ENCODE measurements around the gene COX7B. TPM values are rescaled to one million over a fixed set of nuclear protein-coding genes. Genes with fewer than 3 reads are reported as not detected.
A peak's percentile ranks its signal among the peaks of the same experiment; 100 is the strongest.

The COX7B gene
- total and polyA plus RNA-seq, 10 of the 15 experiments (the other 5 are each of a cell fraction or from before 2014, with no cell fraction given), result 331 to 2,070 (median 987) TPM

DNA sequence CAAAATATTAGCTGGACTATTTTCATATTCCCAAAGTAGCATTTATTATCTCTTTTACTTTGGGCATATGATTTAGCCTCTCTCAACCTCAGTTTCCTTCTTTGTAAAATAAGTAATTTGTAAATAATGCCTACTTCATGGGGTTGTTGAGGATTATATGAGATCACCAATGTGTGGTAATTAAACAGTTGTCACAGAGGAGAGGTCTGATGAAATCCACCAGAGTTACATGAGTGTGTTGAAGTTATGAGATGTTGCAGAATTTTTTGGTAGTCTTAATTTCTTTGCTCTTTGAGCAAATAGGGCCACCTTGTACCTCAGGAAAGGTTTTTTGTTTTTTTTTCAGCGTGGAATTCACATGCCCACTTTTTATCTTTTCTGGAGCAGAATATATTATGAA, 1.4 kb downstream of the COX7B start:
- POLR2A ChIA-PET, result interaction anchor here (1.0 to 2.4 kb wide), 6 partner anchors 9 to 173 kb away, joined by 3 to 11 read pairs (median 4); partner anchors contain the start of gene ATP7A
- RAD21 ChIA-PET (ENCODE audit: unreplicated experiment), result interaction anchor here (1.0 to 2.9 kb wide), 3 partner anchors 9 to 128 kb away, joined by 6 to 31 read pairs (median 11); partner anchors contain the start of gene ATP7A
- Histone ChIP-seq H3K27me3 (replicated peaks in 1 of 2; ENCODE audit: control insufficient read depth in 2 of 2, insufficient read depth in 2 of 2, low read length in 1 of 2) (no peaks in the 10 kb centered on the region), H3K9ac (ENCODE audit: control insufficient read depth, insufficient read depth, low read length) (peak overlapping the region; percentile 77), H3K79me2 (ENCODE audit: control insufficient read depth, insufficient read depth, low read length) (peaks cover 34% of the 10 kb centered on the region), H3K4me2 (ENCODE audit: control insufficient read depth, insufficient read depth) (peak overlapping the region; percentile 54), H3K36me3 (ENCODE audit: control insufficient read depth in 2 of 2, insufficient read depth in 2 of 2, low read length in 1 of 2) (no peaks in the 10 kb centered on the region; a peak in 1 of 4 replicates), H4K20me1 (ENCODE audit: control insufficient read depth, insufficient read depth) (no peaks in the 10 kb centered on the region), H3K9me3 (replicated peaks; ENCODE audit: control insufficient read depth, insufficient read depth, low read length) (no peaks in the 10 kb centered on the region; the same call in 2 of the 3 replicates), H3K4me1 (ENCODE audit: control insufficient read depth, insufficient read depth, low read length) (no peaks in the 10 kb centered on the region), H2AFZ (ENCODE audit: control insufficient read depth, low read depth, low read length) (no peak overlapping the region), H3K4me3 (peak overlapping the region; percentile 80), H3K27ac (ENCODE audit: control insufficient read depth, insufficient read depth) (peak overlapping the region; percentile 75; the same call in 1 of the 2 replicates)
- CTCF ChIA-PET, result interaction anchor here (0.6 to 3.8 kb wide), 4 partner anchors 8 to 124 kb away, joined by 3 to 30 read pairs (median 22); partner anchors contain the start of gene ATP7A
- in situ Hi-C loops (cut with MboI) (loop anchor here (10.0 kb wide), 1 partner anchor 124 kb away; no protein-coding TSS in a partner anchor), intact Hi-C loops (cut with micrococcal nuclease; ENCODE audit: unreplicated experiment) (no loop called here)
- DNase-seq (ENCODE audit: low read depth, low spot score) (no peak), ATAC-seq (no peak), FAIRE-seq (no peak)
- BruUV-seq (replicated peaks), result no TSS peak
- TF ChIP-seq, protein P1, sequence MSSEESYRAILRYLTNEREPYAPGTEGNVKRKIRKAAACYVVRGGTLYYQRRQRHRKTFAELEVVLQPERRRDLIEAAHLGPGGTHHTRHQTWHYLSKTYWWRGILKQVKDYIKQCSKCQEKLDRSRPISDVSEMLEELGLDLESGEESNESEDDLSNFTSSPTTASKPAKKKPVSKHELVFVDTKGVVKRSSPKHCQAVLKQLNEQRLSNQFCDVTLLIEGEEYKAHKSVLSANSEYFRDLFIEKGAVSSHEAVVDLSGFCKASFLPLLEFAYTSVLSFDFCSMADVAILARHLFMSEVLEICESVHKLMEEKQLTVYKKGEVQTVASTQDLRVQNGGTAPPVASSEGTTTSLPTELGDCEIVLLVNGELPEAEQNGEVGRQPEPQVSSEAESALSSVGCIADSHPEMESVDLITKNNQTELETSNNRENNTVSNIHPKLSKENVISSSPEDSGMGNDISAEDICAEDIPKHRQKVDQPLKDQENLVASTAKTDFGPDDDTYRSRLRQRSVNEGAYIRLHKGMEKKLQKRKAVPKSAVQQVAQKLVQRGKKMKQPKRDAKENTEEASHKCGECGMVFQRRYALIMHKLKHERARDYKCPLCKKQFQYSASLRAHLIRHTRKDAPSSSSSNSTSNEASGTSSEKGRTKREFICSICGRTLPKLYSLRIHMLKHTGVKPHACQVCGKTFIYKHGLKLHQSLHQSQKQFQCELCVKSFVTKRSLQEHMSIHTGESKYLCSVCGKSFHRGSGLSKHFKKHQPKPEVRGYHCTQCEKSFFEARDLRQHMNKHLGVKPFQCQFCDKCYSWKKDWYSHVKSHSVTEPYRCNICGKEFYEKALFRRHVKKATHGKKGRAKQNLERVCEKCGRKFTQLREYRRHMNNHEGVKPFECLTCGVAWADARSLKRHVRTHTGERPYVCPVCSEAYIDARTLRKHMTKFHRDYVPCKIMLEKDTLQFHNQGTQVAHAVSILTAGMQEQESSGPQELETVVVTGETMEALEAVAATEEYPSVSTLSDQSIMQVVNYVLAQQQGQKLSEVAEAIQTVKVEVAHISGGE (CRISPR knock-in tag; IDR thresholded peaks at IDR 0.05), result no peak
- TF ChIP-seq EP300 (IDR thresholded peaks at IDR 0.05; ENCODE audit: borderline replicate concordance in 1 of 2, control insufficient read depth in 1 of 2, low read depth in 2 of 2, low read length in 2 of 2), result no peak
- 0% methylated on average over 1 of the region's 1 CpG for WGBS (ENCODE audit: insufficient coverage, insufficient replicate concordance, low lambda C conversion rate, missing lambda C conversion rate)
- SMC1A ChIA-PET (ENCODE audit: uncharacterized antibody, unreplicated experiment), result interaction anchor here (1.1 to 2.2 kb wide), 5 partner anchors 13 to 258 kb away, joined by 3 to 17 read pairs (median 6); no protein-coding TSS in a partner anchor

All from GM12878 (cell line).